GM12878 (cell line): ENCODE measurements around the gene SHISA9.

Source experiments
- BRCA1 ChIP-seq: IDR thresholded peaks from 2 replicates; pipeline ENCODE4 v1.6.1; 2011; ENCODE audit warnings: low read depth, low read length, improper control_type of control experiment
- CTCF ChIP-seq, 3 experiments: IDR thresholded peaks in 2 of 3; conservative IDR thresholded peaks in 1 of 3; 2 replicates each; pipeline ENCODE4 v1.5.1; 2011; ENCODE audit warnings: low read depth in 3 of 3, low read length in 3 of 3, mild to moderate bottlenecking in 3 of 3, control low read depth in 2 of 3, moderate library complexity in 2 of 3, inconsistent platforms in 1 of 3, mixed read lengths in 1 of 3; ENCODE audit not compliant: control insufficient read depth in 2 of 3, insufficient read depth in 1 of 3; ENCODE audit errors: extremely low read depth in 1 of 3
- JUND ChIP-seq: IDR thresholded peaks from 2 replicates; pipeline ENCODE4 v1.6.1; 2012; ENCODE audit warnings: low read depth, mild to moderate bottlenecking, low read length, improper control_type of control experiment, moderate library complexity
- MYB ChIP-seq: fragments of 150-350 bp; IDR thresholded peaks from 2 replicates; pipeline ENCODE4 v1.6.1; 2014; ENCODE audit warnings: mild to moderate bottlenecking, low read depth, low read length, borderline replicate concordance
- NR2C2 ChIP-seq: IDR thresholded peaks from 2 replicates; pipeline ENCODE4 v1.6.1; 2011; ENCODE audit warnings: borderline replicate concordance, low read depth; ENCODE audit not compliant: control insufficient read depth, insufficient read length
- POLR2A ChIP-seq: IDR thresholded peaks from 2 replicates; pipeline ENCODE4 v1.6.1; 2011; ENCODE audit warnings: low read depth, mild to moderate bottlenecking, low read length
- RB1 ChIP-seq: fragments of 450-650 bp; formaldehyde crosslinking; IDR thresholded peaks from 2 replicates; pipeline ENCODE4 v1.6.1; 2017; ENCODE audit warnings: mild to moderate bottlenecking, borderline replicate concordance

GRCh38 chr16:13236308-13236707 lies 334.9 kb downstream of the SHISA9 start:
- TF ChIP-seq CTCF (IDR thresholded peaks at IDR 0.05 in 2 of 3, conservative IDR thresholded peaks at IDR 0.05 in 1 of 3; ENCODE audit: control insufficient read depth in 2 of 3, extremely low read depth in 1 of 3, insufficient read depth in 1 of 3, low read depth in 3 of 3, low read length in 3 of 3) (no peak), POLR2A (no peak), RB1 (no peak), JUND (no peak), BRCA1 (no peak), NR2C2 (no peak), MYB (no peak)
